Activated B cell treated with CpG ODN at 0.5 μM for 24 hours (primary cell): ENCODE measurements around the gene PRDM16. TPM values are rescaled to one million over a fixed set of nuclear protein-coding genes. Genes with fewer than 3 reads are reported as not detected.

ENCODE experiments used
- ATAC-seq: fragments of 200-7000 bp; cut with Tn5 transposase; one replicate; pipeline ENCODE4 v1.10.0; 2021; ENCODE audit warnings: low read depth, mild to moderate bottlenecking, moderate library complexity
- CTCF ChIA-PET: fragments of 350-600 bp; sonication (Branson Sonifier 250); formaldehyde crosslinking; loops from one replicate; lab custom pipeline; 2021; ENCODE audit warnings: antibody characterized with exemption; lab: Charles Lee
- POLR2A ChIA-PET: fragments of 350-600 bp; sonication (Branson Sonifier 250); formaldehyde crosslinking; loops from one replicate; lab custom pipeline; 2021; ENCODE audit warnings: antibody characterized with exemption; lab: Charles Lee
- DNase-seq: peaks from one replicate; pipeline ENCODE4 v3.0.0; 2022
- H3K27ac Mint-ChIP-seq: one replicate; pipeline ENCODE4 v1.8.0; 2020; ENCODE audit warnings: mixed read lengths
- H3K27me3 Mint-ChIP-seq: one replicate; pipeline ENCODE4 v1.8.0; 2021; ENCODE audit warnings: mixed read lengths
- H3K36me3 Mint-ChIP-seq: one replicate; pipeline ENCODE4 v1.8.0; 2021; ENCODE audit warnings: low read depth, mixed read lengths
- H3K4me1 Mint-ChIP-seq: one replicate; pipeline ENCODE4 v1.8.0; 2021; ENCODE audit warnings: mixed read lengths
- H3K4me3 Mint-ChIP-seq: one replicate; pipeline ENCODE4 v1.8.0; 2020; ENCODE audit warnings: mild to moderate bottlenecking, mixed read lengths
- H3K9me3 Mint-ChIP-seq: one replicate; pipeline ENCODE4 v1.8.0; 2020; ENCODE audit warnings: mixed read lengths
- intact Hi-C: fragments of 100-400 bp; cut with micrococcal nuclease; formaldehyde crosslinking; loops from one replicate; pipeline ENCODE4 v1.15.1; 2024
- total RNA-seq: library from RNA; stranded (reverse); gene quantifications from 2 replicates; pipeline ENCODE4 v1.2.3, GENCODE V29; 2022
- TF ChIP-seq, protein P1 (sequence below): fragments of 200-600 bp; IDR thresholded peaks from one replicate; pipeline ENCODE4 v1.8.0; 2022; ENCODE audit warnings: antibody characterized with exemption, mild to moderate bottlenecking

The PRDM16 gene
- total RNA-seq, 1 donor from 2014 or later: not detected

DNA sequence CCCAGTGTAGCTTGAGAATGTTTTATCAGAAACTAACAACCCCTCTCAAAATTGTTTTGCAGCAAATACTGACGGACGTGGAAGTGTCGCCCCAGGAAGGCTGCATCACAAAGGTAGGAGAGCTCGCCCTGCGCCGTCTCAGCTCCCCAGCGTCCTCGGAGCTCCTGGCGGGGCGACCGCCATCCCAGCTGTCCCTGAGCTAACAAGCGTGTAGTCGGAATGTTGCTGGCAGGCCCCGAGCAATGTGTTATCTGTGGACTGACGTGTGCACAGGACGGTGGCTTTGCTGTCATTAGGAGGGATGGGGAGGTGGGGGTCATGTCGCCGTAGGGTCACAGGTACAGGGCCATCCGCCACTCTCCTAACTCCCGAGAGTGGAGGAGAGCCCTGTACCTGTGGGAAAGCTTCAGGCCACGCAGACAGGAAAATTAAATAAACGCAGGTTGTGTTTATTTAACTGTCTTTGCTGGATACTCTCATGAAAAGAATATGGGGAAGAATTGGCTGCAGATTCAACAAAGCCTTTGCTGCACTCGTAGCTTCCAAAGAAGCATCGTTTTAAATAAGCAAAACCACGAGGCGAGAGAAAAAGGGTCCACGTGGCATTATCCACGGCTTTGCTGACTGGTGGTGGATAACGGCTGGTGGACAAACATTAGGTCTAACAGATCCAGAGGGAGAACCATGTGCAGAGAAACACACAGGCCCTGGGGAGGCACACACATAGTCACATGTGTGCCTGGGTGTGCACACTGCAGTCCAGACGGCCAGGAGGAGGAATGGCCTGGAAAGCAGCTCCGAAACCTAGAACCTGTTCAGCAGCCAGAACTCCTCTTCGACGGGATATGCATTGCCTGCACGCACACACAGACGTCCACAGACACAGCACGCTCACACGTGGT, 175.3 kb downstream of the PRDM16 start:
- ChIA-PET POLR2A (no interaction called here), CTCF (no interaction called here)
- Mint-ChIP-seq H3K4me3 (no peak overlapping the region), H3K4me1 (no peaks in the 10 kb centered on the region), H3K36me3 (no peaks in the 10 kb centered on the region), H3K9me3 (no peaks in the 10 kb centered on the region), H3K27me3 (peaks cover 9% of the 10 kb centered on the region), H3K27ac (no peak overlapping the region)
- ATAC-seq (no peak), DNase-seq (no peak)
- intact Hi-C loops: no loop called here
- TF ChIP-seq, protein P1, sequence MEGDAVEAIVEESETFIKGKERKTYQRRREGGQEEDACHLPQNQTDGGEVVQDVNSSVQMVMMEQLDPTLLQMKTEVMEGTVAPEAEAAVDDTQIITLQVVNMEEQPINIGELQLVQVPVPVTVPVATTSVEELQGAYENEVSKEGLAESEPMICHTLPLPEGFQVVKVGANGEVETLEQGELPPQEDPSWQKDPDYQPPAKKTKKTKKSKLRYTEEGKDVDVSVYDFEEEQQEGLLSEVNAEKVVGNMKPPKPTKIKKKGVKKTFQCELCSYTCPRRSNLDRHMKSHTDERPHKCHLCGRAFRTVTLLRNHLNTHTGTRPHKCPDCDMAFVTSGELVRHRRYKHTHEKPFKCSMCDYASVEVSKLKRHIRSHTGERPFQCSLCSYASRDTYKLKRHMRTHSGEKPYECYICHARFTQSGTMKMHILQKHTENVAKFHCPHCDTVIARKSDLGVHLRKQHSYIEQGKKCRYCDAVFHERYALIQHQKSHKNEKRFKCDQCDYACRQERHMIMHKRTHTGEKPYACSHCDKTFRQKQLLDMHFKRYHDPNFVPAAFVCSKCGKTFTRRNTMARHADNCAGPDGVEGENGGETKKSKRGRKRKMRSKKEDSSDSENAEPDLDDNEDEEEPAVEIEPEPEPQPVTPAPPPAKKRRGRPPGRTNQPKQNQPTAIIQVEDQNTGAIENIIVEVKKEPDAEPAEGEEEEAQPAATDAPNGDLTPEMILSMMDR: no peak

DNA sequence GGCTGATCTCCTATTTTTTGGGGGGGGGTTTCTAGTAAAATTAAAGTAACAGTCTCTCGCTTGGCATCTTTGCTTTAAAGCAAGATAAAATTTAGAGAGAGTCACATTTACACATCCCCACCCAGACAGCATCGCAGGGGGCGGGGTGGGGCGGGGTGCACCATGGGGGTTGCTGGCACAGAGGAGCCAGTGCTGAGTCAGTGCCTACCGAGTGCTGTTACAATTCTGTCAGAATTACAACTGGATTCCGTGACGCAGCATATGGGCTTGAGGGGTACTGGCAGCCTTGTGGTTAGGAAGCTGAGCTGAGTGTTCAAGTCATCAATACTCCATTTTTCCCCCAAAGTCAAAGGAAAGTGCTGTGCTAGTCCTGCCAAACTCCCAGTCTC, 175.9 kb downstream of the PRDM16 start:
- H3K4me1 Mint-ChIP-seq: no peaks in the 10 kb centered on the region
- CTCF ChIA-PET: no interaction called here
- no peak overlapping the region for H3K27ac Mint-ChIP-seq
- intact Hi-C loops: no loop called here
- no peaks in the 10 kb centered on the region for H3K9me3 Mint-ChIP-seq
- no peaks in the 10 kb centered on the region for H3K36me3 Mint-ChIP-seq
- TF ChIP-seq, protein P1: no peak
- no peak for ATAC-seq
- H3K4me3 Mint-ChIP-seq: no peak overlapping the region
- POLR2A ChIA-PET: no interaction called here
- H3K27me3 Mint-ChIP-seq: peaks cover 11% of the 10 kb centered on the region
- DNase-seq: no peak

DNA sequence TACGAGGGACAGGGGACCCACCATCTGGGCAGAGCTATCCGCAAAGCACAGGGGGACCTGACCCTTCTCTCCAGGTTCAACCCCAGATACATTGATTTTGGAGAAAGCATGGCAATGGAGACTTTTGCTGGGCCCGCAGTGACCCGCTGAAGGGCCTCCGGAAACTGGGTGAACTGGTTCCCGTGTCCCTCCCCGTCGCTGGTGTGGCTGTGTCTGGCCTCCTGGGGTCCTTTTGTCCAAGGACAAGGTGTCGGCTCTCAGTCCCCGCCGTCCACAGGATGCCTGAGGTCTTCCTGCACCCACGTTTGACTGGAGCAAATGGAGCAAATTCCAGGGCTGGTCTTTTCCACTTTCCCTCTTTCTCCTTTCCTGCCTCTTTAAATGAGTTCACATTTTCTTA, 176.3 kb downstream of the PRDM16 start:
- Mint-ChIP-seq H3K9me3 (no peaks in the 10 kb centered on the region), H3K4me1 (no peaks in the 10 kb centered on the region), H3K27me3 (peaks cover 11% of the 10 kb centered on the region), H3K36me3 (no peaks in the 10 kb centered on the region), H3K4me3 (no peak overlapping the region), H3K27ac (no peak overlapping the region)
- POLR2A ChIA-PET: no interaction called here
- intact Hi-C loops: no loop called here
- DNase-seq (no peak), ATAC-seq (no peak)
- CTCF ChIA-PET: no interaction called here
- TF ChIP-seq, protein P1: no peak

DNA sequence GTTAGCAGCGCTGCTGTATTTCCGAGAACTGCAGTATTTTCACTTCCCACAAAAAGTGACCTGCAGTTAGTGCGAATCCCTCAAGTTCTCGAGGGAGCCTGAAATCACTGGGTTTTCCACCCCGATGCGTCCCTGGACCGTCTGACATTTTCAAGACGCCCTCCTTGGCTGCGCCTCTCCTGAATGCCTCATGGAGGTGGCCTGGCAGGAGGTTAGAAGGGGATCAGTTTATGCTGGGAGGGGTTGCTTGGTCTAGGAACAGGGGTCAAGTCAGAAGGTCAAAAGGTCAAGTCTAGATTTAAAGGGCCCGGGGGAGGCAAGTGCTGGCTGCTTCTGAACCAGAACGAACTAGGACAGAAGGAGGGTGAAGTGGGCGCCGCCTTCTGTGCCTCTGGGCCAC, 176.8 kb downstream of the PRDM16 start:
- Mint-ChIP-seq H3K4me1 (no peaks in the 10 kb centered on the region), H3K27me3 (peaks cover 11% of the 10 kb centered on the region), H3K36me3 (no peaks in the 10 kb centered on the region), H3K27ac (no peak overlapping the region), H3K4me3 (no peak overlapping the region), H3K9me3 (no peaks in the 10 kb centered on the region)
- intact Hi-C loops: no loop called here
- CTCF ChIA-PET: no interaction called here
- DNase-seq: no peak
- TF ChIP-seq, protein P1: no peak
- POLR2A ChIA-PET: no interaction called here
- ATAC-seq: no peak

DNA sequence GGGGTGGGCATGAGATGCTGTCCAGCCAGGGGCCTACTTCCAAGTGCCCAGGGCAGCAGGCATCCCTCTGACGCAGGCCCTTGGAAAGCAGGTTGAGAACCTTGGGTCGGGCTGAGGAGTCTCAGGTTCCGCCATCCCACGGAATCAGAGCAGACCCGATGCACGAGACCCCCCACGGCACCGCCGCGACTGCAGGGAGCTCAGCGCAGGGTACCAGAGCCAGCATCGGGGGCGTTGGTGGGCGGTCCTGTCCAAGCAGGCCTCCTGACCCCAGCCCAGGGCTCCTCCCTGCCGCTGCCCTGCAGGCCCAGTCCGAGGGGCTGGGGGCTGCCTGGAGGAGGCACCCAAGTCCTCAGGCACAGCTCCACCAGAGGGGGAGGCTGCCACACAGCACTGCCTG, 177.2 kb downstream of the PRDM16 start:
- Mint-ChIP-seq H3K36me3 (no peaks in the 10 kb centered on the region), H3K9me3 (no peaks in the 10 kb centered on the region)
- TF ChIP-seq, protein P1: no peak

More for the DNA sequence above, 177.2 kb downstream of the PRDM16 start:
- CTCF ChIA-PET: no interaction called here
- POLR2A ChIA-PET: no interaction called here
- Mint-ChIP-seq H3K27ac (no peak overlapping the region), H3K4me1 (no peaks in the 10 kb centered on the region), H3K4me3 (no peak overlapping the region), H3K27me3 (peaks cover 11% of the 10 kb centered on the region)
- ATAC-seq: no peak
- intact Hi-C loops: no loop called here
- no peak for DNase-seq
